NCI-H1417 (cell line): ENCODE results near the gene KIF1B.
A peak's percentile ranks its signal among the peaks of the same experiment; 100 is the strongest.

Experiments used
- DNase-seq, 3 experiments: peaks; one replicate each; lab custom pipeline; 2025; lab: John Stamatoyannopoulos, UW

Gene KIF1B

DNA sequence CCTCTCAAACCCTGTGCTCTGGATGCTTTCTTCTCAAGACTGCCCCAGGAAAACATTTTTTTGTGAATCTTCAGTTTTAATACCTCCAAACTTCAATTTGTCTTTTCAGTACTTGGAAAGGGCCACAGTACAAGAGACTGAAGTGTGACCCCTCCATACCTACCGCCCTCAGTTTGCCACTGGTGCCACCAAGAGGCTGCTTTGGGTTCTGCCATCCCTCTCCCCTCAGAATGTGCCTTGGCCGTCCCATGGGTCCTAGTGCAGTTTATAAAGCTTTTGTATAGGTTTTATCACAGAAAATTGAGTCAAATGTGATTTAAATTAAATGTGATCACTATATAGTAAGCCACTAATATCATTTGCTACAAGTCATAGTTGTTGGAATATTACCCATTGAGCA is 127.7 kb downstream of the KIF1B start:
- DNase-seq, result peak in 2 of 3 experiments; percentile 2 to 42

DNA sequence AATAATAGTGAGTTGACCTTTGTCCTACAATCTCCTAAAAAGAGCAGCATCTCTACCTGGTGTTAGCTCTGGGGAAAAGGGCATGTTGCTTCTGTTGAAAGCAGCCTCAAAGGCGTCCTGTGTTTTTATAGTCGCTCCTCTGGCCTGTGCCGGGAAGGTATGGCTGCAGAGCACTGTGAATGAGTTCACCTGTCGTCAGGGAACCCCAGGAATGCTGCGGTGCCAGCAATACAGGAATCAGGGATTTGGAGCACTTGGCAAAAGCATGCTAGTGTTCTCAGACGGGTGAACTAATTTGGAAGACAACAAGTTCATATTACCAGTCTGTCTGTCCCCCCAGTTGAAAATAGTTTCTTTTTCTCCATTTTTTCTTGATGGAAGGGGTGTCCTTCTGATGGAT is 128.2 kb downstream of the KIF1B start:
- no peak for DNase-seq

DNA sequence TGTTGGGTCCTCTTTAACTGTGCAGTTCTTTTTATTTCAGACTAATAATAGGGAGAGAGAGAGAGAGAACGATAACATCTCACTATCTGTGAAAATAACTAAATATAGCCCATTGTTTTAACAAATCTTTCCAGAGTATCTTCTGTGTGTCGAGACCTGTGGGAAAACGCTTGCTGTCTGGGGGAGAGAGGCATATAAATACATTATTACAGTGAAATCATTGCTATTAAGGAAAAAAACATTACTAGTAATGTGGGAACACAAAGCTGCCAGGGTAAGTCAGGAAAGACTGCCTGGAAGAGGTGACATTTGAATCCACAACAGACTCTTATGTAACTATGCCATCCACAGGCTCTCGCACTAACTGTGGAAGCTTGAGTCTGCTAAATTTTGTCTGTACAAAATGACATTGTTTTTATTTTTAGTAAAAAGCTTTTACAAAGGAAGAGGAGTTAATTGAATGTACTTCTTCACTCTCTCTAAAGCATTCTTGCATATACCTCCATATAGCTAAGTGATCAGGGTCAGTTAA is 128.7 kb downstream of the KIF1B start:
- no peak for DNase-seq

DNA sequence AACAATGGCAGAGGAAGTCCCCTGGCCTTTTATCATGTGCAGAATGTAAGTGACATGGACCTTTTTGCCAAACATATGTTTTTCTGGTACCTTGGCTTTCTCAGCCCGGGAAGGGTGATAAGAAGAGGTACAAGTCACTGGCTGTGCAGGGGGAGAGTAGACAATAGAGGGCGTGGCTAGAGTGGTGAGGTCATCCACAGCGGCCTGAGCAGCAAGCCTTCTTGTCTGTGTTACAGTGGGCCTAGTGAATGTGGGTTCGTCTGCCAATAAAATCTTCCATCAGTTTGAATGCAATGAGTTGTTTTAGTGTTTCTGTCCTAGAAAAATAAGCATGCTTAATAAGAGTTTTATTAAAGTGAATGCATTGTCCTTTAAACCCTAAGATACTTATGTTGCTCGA is 129.4 kb downstream of the KIF1B start:
- DNase-seq, result peak in 2 of 3 experiments; percentile 42 to 68

DNA sequence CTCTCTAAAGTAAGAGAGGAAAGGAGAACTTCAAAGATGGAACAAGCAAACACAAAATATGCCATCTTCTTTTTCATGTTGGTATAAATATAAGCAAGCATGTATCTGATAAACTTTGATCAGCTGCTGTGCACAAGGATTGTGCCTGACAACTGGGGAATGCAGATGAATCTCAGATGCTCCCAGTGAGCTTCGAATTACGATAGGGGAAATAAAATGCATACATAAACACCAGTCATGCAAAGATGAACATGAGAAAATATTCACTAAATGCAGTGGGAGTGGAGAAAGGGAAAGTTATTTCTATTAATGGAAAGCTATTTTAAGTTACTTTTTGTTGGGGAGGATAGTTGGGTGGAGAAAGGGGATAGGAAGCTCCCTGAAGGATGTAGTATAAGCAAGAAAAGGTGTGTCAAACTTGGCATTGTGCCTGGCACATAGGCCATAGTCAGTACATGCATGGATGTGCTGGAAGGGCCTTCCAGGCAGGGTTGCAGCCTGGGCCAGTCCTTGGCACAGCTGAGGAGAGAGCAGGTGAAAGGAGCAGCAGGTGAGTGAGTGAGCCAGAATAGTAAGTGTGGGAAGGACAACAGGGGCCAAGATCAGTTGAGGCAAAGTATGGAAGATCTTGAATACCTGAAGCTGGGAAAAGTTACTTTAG is 130.7 kb downstream of the KIF1B start:
- no peak for DNase-seq

DNA sequence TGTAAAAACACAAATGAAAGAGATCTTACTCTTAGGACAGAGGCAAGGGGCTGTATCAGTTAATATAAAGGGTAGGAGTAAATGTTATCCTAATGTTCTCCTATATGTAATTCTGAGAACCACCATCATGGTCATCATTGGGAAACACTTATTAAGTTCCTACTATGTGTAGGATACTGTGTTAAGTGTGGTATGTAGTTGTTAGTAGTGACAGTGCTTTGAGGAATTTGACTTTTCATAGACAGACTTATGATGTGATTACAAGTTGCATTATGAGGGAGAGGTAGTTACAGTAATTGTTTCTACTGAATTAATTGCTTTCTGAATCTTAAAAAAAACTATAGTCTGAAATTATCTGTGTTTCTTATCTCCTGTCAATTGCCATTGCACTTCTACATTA is 136.7 kb downstream of the KIF1B start:
- DNase-seq, result no peak

DNA sequence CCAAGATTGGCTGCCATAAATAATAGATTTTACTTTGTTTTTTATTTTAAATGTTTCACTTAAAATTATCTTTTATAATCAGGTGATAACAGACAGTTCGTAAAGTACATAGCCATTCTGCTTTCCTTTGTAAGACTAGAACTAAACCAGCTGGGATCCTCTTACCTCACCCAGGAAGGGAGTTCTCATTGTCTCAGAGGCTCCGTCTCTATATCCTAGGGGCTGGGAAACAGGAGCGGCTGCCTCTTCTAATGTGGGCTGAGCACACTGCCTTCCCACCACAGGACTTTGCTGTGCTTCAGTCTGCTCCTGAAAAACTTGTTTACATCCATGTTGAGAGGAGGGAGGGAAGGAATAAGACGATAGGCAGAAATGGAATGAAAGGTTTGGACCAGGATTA is 142.9 kb downstream of the KIF1B start:
- DNase-seq, result no peak

DNA sequence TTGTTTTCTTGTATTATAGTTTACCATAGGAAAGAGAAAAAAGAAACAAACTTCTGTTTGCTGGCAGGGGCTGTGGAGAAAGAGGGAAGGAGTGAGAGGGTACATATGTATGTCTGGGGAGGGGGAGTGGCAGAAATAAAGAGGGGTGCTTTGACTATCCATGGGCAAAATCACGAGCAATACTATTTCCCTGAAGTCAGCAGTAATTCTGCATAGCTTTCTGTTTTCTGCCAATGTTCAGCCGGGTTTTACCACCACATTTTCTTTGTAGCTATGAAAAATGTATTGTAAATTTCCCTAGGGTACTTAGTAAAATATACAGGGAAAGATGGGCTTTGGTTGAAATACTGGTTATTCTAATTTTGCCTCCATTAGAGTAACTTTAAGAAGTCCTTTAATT is 143.3 kb downstream of the KIF1B start:
- DNase-seq, result no peak

- no peak for DNase-seq
These were observed 149.7 kb downstream of the KIF1B start for GRCh38 chr1:10360045-10360444.

GRCh38 chr1:10361515-10361914 is 151.1 kb downstream of the KIF1B start:
- no peak for DNase-seq

DNA sequence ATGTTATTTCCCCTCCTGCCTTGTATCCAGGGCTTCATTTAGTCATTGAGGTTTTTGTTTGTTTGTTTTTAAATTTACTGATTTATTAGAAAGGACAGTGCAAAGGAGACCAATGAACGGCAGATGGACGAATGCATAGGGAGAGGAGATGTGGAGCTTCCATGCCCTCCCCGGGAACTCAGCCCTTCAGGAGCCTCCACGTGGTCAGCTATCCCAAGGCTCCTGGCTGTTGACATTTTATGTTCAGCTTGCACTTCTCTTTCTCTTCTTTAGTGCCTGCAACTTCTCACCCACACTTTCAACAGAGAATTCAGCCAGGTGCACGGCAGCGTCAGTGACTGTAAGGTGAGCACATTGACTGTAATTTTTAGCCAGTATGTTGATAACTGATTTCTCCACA is 157.8 kb downstream of the KIF1B start:
- no peak for DNase-seq

GRCh38 chr1:10374442-10374860 is 164.1 kb downstream of the KIF1B start:
- DNase-seq, result no peak

GRCh38 chr1:10377365-10378029 is 167.1 kb downstream of the KIF1B start:
- DNase-seq, result peak; percentile 10 to 71 (median 40)

DNA sequence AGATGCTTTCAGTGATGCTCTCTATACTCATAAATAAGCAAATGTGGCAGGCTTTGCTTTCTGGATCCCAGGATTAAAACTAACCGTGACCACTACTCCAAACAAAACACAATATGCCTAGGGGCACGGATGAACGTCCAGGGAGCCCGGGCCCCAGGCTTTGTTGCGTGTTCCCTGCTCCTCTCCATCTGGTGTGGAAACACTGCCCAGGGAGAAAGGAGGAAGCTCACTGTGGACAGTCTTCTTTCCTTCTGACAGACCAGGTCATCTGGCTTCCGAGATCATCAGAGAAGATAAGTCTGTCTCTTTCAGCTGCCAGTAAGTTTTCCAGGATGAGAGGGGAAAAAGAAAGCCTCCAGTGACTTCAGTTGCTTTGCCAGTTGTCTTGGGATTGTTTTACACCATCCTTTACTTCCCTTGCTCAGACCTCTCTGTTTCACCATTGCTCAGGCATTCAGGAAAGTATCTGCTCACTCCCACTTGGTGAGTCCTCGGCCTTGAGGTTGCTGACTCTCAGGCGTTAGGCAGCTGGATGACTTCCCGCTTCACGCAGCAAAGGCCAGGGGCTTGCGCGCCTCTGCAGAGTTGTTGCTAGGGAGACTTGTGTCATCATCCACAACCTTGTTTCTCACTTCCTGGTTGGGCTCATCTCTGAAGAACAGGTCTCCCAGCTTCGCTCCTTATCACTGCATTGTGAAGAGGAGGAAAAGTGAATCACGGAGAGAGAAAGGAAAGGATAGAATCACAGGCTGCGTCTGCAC is 167.9 kb downstream of the KIF1B start:
- DNase-seq, result no peak

DNA sequence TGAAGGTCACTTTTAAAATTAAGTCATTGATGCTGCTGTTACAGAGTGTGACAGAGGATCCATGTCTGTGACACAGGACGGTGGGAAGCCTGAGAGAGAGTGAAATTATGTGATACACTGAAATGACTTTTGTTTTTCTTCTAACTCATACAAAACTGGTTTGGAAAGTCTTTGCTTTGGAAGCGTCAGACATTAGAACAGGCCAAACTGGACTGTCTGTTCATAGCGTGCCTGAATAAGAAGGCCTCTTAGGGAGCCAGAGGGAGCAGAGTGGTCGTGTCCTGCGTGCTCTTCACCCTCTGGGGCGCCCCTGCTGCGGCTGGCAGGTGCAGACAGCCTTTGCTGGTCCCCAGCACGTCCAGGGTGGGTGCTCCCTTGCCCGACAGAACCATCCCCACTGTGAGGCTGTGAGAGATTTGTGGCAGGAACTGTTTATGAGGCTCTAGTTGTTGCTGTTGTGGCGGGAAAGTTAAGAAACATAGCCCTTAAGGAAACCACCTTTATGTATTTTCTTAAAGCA is 168.8 kb downstream of the KIF1B start:
- DNase-seq, result no peak

DNA sequence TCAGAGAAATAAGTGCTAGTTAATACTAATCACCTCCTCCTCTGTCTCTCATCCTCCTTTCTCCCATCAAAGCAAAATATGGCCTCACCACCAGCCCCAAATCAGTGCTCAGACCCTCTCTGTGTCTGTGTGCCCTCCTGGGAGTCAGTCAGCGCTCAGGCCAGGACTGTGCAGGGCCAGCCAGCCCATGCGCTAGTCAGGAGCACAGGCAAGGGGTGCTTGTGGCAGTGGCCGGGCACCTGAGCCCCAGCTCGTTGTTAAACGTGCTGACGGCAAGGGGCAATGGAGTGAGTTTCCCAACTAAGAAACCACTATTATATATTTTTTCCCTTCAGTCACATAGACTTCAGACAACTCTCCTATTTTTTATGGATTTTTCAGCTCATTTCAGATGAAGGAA is 169.3 kb downstream of the KIF1B start:
- no peak for DNase-seq

DNA sequence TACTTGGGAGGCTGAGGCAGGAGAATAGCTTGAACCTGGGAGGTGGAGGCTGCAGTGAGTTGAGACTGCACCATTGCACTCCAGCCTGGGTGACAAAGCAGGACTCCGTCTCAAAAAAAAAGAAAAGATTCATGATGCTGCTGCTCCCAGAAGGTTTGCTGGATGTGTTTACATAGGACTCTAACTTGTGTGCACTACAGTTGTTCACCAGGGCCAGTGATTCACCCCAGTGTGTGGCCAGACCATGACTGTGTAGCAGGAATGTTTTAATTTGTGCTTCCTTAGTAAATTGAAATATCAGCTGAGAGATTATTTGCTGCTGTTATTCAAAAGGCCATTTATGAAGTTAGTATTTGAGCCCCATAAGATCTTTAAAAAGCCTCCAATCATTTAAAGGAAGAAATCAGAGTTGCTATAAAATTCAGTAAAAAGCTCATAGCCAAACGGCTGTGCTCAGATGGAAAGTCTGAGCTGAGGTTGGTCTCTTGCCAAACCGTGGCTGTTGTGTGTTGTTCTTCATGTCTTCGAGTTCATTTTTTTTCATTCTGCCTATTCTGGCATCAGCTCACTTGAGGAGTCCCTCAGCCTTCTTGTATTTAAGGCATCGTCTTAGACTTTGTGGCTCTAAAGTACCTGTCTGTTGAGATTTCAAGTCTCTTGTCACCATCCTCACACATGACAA is 170.4 kb downstream of the KIF1B start:
- DNase-seq, result no peak

GRCh38 chr1:10383630-10384029 is 173.3 kb downstream of the KIF1B start:
- no peak for DNase-seq

DNA sequence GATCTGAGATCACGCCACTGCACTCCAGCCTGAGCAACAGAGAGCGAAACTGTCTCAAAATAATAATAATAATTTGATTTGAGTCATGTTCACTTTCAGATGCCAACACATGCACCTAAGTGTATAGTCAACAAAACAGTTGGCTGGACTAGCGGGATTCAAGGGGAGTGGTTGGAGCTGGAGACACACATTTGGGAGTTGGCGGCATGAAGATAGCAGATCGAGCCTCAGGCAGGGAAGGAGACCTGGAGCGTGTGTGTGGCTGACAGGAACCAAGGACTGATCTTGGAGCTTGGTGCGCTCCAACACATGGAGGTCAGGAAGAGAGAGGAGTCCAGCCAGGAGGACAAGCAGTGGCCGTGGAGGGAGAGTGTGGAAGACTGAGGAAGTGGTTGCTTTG is 173.8 kb downstream of the KIF1B start:
- DNase-seq, result no peak

DNA sequence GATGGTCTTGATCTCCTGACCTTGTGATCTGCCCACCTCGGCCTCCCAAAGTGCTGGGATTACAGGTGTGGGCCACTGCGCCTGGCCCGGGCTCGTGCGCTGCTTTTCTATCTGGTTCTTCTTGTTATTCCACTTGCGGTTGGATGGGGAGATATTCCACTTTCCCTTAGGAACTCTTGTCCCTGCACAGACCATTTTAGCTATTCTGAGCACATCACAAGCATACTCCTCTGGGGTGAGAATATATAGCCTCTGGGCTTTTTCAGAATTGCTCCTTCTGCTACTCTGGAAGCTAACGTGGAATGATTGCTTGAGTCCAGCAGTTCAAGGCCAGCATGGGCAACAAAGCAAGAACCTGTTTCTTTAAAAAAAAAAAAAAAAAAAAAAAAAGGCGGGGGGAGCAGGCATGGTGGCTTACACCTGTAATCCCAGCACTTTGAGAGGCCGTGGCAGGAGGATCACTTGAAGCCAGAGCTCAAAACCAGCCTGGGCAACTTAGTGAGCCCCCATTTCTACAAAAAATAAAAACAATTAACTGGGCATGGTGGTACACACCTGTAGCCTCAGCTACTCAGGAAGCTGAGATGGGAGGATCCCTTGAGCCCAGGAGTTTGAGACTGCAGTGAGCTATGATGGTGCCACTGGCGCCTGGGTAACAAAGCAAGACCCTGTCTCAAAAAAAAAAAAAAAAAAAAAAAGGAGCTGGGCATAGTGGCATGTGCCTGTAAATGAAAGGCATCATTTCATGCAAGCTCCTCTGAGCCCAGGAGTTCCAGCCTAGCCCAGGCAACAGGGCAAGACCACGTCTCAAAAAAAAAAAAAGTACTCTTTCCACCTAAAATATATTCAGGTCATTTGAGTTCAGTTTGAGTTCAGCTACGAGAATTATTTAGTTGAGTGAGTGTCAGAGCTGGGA is 176.6 kb downstream of the KIF1B start:
- no peak for DNase-seq
